GM21737 (cell line): ENCODE data around the gene RBP4.

Source experiments
- ATAC-seq: cut with Tn5 transposase; IDR thresholded peaks from one replicate; pipeline ENCODE4 v1.9.1; 2021; ENCODE audit warnings: mild to moderate bottlenecking, moderate library complexity; ENCODE audit not compliant: unreplicated experiment

Gene RBP4

DNA sequence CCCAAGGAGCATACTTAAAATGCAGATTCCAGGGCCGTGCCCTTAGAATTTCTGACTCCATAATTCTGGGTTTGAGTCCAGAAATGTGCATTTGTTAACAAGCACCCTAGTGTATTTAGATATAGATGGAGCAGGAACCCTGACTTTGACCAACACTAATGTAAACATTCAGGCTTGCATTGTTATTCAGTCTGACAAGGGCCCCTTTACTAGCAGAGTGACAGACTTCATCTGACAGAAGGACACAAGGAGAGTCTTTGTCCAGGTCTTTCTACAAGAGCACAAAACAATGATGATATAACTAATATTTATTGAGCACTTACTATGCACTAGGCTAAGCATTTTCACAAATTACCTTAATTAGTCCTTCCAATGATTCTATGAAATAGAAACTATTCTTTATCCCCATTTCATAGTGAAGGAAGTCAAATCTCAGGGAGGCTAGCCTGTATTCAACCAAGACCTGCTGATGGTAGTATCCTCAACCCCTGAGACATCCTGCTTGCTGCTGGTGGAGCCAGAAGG, 3.9 kb downstream of the RBP4 start:
- no peak for ATAC-seq

DNA sequence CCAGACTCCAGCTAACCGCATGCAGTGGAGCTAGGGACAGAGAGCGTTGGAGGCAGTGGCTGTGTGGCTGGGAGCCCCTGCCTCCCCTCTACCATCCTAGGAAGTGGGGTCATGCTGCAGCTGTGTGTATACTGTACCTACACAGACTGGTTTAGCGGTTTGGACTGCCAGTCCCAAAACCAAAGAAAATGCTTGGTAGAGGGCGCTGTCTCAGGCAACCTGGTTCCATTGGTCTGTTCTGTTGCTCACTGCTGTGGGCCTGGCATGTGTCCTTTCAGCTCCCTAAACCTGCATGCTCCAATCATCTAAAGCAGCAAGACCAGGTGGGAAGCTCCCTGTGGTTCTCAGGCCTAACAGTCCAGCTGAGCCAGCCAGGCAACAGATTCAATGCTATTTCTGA, 4.5 kb downstream of the RBP4 start:
- ATAC-seq = no peak

DNA sequence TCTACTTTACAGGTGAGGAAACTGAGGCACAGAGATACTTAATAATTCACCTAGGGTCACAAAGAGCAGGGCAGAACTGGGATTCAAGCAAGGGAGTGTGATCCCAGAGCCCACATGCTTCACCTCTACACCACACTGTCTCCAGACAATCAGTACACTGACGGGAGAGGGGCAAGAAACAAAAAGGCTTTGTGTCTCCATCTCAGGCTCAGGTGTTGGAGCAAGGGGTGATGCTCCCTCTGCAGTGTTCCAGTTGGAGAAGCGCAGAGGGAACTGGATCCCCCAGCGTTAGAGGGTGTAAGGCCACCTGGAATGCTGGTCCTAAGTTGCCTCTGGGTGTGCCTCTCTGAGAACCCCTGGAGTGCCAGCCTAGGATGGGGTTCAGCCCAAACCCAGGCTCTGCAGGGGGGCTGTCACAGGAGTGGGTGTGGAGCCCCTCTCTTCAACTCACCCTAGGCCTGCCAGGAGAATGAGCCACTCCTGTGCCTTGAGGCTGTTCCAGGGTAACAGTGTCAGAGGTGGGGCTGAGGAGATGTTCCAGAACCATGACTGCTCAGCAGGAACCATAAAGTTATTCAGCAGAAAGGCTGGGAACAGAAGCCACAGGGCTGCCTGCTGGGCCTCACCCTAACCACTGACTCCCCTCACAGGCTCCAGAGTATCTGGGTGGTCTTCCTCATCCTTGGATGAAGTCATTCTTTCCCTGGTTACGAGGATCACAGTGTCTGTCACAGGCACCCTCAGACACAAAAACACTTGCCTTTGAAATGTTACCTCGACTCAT, 5.5 kb downstream of the RBP4 start:
- ATAC-seq = no peak

DNA sequence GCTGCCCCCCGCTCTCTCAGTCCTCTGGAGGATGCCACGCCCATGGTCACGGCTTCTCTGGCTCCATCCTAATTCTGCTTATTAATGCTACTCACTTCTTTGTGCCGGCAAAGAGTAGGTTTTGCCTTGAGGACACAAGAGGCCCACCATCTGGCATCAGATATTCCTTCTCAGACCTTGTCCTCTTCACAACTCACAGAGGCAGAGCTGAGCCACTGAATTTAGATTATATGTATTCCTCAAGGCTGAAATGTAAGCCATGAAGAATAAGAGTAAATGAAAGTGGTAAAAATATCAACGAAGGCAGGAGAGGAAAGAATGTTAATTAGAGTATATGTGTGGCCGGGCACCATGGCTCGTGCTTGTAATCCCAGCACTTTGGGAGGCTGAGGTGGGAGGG, 6.5 kb downstream of the RBP4 start:
- ATAC-seq = no peak

DNA sequence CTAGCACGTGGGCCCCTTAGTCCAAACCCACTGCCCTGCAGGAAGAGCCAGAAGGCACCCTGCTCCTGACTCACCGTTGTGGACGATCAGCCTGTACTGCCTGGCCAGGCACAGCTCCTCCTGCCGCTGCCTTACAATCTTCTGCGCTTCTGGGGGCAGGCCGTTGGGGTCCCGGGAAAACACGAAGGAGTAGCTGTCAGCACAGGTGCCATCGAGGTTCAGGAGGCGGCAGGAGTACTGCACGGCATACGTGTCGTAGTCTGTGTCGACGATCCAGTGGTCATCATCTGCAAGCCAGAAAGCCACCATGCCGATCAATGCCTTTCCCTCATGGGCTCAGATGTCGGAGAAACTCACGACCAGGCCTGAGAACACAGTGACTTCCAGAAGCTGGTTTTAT, 7.3 kb downstream of the RBP4 start:
- no peak for ATAC-seq

DNA sequence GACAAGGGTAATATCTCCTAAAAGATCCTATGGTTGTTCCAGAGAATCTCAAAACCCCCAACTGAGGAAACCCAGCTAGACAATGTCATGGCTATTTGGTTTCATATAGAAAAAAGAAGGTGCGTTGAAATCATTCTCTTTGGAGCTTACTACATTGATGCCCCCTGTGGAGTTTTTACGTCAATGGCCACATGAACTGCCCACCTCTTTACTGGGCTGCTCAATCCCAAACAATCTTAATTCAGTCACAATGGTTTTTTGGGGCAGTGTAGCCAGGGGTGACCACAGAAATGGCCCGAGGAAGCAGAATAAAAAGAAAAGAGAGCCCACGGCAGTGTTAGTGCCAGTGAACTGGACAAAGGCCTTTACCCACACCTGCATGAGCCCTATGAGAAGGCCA, 7.8 kb downstream of the RBP4 start:
- ATAC-seq = no peak

DNA sequence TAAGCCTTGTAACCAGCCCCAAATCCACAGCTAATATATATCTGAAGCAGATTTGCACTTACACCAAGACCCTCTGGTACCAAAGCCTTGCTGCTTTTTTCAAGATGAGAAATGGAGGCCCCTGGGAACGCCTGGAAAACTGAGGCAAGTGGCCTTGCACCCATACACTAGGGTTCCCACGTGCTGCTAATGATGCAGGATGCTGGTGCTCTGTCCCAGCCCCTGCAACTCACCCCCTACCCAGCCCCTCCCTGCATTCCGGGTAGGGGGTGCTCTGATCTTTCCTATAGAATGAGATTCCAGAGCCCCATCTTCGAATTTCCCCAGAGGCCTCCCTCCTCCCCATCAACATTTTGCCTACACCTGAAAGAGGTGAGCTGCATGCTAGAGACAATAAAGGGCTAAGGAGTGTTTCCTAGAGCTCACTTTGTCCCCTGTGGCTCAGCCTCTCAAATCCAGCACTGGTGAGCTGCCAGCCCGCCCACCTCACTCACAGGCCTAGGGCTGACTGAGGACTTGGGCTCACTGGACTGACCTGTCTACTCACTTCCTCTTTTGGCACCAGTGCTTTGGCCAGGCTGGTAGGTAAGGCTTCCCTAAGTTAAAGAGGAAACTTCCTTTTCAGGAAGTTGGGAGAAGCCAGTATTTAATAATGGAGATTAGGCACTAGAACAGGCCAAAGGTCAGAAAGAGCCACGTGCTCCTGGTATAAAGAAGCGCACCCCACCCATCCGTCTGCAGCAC, 9.8 kb downstream of the RBP4 start:
- ATAC-seq = no peak

DNA sequence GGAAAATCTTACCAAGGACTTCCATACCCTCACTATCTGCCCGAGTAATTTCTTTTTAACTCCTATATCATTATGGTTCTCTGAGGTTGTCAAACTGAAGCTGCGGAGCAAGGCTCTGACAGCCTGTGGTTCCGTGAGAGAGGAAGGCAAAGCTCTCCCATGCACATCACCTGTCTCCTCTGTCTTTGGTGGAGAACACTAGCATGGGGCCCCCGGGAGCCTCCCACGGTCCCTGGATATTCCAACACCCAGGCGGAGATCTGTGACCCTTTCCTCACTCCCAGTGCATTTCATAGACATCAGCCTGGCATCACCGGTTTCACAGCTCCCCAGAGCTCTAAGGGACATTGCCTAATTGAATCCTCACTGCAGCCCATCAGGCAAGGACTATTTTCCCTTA, 10.4 kb downstream of the RBP4 start:
- ATAC-seq = no peak

DNA sequence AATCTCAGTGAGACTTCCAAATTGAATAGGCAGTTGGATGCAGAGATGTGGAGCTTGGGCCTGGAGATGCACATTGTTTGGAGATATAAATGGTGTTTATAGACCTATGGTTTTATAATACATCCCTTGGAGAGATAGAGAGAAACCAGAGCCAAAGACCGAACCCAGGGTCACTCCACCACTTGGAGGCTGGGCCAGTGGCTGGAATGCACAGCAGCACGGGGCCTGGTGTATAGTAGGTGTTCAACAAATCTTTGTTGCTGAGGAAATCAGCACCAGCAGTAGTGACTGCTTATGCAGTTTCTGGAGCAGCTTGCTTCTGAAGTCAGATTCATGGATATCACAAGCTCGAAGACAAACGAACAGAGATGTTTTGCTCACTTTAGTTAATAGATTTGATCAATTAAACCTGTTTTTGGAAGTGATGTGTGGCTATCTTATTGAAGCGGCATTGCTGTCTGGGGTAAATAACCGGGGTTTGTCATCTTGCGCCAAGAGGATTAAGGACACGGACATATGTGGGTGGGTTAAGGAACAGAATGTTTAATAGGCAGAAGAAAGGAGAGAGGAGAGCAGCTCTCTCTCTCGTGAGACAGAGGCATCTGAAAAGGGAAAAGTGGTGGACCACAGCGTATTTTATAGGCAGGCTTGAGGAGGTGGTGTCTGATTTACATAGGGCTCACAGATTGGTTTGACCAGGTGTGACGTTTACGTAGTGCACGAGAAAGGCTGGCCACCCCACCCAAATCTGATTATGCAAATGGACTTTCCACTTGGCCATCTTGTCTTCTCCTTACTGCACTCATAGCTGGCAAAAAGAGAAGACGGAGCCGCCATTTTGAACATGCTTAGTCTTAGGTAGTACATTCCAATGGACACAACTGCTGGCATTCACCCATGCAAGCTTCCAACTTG, 11.1 kb downstream of the RBP4 start:
- ATAC-seq = no peak

DNA sequence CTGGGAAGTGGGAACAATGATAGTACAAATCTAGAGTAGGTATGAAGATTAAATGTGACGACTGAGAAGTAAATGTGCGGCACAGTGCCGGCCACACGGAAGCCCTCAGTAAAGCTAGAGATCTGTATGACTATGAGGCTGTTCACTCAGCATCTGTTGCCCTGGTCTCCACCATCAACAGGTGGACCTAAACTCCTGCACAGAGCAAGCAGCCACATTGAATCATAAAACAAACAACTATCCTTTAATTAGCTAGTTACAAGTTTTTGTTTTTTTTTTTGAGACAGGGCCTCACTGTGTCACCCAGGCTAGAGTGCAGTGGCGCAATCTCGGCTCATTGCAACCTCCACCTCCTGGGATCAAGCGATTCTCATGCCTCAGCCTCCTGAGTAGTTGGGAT, 16.6 kb downstream of the RBP4 start:
- ATAC-seq = no peak

DNA sequence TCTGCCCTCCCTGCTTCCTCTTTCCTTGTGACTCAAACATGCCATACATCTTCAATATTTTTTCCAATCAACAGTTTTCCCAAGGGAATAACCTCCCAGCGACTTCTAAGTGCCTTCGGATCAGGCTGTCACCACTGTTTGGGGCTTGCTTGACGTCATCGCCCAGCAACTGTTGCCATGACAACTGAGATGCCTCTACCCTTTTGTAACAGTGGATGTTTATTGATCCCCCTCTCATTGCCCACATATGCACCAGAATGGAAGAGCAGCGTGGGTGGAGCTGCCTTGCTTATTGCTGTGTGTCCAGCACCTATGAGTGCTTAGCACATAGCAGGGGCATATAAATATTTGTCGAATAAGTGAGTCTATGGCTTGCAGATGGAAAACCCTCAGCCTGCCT, 20.2 kb downstream of the RBP4 start:
- no peak for ATAC-seq

DNA sequence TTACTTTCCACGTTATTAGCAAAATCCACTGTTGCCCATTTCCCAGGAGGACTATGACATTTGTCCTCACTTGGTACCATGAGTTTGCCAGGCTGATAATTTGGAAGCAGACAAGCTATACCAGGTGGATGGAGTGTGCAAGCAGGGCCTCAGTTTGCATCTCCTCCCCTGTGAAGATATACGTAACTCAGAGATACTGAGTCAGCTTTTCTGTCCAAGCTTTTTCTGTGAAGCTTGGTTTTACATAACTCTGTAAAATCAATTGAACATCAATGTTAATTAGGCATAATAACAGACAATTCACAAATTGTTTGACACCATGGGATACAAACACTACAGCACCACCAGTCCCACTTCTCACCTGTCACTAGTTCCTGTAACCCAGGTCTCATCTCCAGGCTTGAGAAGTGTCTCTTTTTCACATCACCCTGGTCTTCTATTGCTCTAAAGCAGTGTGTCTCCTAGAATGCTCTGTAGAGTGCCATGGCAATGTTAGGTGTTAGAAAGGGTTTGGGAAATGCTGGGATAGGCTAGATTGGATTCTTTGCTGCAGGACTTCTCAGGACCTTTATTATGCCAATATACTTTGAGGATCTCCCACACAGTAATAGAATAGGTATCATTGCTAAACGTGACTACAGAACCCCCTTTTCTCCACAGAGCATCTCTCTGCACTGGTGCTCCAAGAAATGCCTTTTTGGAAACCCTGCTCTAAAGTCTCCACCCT, 20.9 kb downstream of the RBP4 start:
- ATAC-seq = no peak

DNA sequence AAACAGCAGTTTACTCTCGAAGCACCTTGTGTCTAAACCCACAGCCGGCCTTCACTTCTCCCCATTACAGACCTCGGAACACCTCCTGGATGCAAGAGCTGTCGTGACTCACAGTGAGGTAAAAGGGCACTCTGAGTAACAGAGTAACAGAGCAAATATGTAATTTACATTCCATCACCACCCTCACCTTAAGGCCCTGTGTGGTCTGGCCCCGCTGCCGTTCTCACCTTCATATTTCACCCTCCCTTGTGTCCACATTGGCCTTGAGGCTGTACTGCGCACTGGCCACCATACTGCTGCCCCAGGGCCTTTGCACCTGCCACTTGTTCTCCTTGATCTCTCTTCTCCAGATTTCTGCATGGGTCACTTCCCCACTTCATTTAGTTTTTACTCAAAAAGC, 21.9 kb downstream of the RBP4 start:
- ATAC-seq = no peak

DNA sequence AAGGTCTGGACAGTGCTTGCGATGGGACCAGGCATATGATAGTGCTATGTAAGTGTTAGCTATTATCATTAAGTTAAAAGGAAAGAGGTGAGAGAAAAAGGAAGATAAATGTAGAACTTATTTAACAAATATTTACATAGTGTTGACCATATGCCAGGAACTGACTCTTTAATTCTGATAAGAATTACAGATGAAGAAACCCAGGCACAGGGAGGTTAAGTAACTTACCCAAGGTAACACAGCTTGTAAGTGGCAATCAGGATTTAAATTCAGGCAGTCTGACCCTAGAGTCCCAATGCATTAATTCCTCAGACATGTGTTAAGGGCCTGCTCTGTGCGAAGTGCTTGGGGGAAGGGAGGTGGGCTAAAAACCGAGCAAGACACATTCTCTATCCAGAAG, 23.5 kb downstream of the RBP4 start:
- no peak for ATAC-seq

DNA sequence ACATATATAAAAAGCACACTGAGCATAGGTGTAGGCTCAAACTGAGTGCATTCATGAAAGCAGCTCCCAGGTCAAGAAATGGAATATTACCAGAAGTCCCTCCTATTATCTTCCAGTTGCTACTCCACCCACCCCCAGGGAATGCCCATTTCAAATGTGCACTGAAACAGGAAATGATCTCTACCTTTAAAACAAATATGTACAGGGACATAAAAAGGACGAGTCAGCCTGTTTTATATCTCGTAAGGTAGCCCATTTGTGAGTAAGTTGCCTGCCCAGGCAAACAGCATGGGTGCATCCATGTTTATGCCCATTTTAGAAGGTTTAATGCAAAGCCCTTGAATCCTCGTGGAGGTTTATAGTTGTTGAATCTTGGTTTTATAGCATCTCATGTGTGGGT, 24.1 kb downstream of the RBP4 start:
- no peak for ATAC-seq

DNA sequence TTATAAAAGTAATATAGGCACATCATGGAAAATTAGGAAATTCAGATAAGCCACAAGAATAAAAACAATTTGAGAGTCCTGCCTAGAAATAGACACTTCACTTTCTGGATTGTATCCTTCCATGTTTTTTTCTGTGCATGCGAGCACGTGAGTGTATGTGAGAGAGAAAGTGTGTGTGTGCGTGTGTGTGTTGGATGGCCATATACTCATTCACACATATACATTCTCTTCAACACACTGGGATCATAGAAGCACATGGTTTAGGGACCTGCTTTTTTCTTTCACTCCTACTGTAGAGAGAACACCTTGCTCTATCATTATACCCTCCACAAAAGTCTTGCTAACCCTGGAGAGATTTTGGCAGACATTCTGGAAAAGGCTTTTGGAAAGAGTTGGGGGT, 27.1 kb downstream of the RBP4 start:
- no peak for ATAC-seq

DNA sequence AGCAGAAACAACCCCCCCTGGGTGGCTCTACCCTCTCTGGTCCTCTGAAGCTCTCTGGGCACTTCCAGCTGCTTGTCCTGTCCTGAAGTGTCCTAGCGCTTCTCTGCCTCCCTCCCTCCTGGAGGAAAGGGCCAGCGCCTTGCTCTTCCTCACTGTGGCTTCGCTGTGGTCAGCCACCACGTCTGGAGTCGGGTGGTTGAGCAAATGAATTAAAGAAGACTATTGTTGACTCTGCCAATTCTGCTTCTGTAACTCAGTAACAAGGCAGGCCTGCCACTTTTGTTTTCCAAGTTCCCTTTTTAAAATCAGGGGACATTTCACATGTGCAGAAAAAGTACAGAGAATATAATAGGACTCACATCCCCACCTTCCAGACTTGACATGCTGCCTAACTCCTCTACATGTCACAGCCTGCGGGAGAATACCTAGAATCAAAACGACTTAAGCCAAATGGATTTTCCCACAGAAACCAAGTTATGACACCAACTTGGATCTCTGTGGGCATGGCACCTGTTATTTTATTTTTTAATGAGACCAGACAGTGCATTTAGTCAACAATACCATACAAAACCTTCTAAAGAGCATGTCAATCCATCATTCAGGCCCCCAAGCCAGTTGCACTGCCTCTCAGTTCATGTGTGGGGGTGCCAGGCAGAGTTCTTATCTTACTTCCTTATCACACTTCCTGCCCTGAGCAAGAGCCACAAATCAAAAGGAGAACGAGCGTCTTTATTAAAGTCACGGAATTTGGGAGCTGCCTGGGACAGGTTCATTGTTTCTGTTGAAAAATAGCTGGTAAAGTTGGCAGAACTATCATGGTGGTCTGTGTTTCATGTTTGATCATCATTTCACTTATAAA, 27.8 kb downstream of the RBP4 start:
- ATAC-seq = no peak

DNA sequence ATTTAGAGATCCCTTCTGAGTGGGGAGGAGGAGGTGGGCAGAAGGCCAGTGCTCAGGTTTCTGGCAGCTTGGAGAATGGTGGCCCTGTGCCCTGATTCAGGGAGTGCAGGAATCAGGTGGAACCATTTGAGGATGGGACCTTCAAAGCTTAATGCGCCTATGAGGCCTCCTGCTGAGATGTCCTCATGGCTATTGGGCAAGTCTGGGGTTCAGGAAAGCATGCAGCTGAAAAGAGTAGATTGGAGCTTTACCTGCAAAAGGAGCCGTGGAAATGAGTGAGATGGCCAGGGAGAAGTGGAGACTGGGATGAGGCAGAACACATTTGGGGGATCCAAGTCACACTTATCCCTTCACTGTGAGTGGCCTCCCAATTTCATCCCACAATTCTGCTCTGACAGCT, 28.4 kb downstream of the RBP4 start:
- no peak for ATAC-seq

DNA sequence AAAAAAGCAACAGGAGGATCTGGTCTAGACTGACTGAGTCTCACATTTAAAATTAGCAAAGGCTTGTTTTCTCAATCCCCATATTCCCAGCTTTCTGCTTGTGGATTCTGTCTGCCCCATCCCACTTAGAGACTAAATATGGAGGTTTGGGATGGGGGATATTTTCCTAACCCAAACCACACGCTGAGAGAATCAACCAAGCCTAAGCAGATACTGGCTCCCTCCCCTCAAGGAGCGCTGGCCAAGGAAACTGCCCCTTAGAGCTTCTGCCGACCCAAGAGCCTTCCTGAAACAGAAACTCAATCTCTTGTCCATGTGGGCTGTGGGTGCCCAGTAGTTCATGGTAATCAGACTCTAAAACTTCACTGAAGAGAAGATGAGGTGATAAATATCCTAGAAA, 30.7 kb downstream of the RBP4 start:
- ATAC-seq = no peak

DNA sequence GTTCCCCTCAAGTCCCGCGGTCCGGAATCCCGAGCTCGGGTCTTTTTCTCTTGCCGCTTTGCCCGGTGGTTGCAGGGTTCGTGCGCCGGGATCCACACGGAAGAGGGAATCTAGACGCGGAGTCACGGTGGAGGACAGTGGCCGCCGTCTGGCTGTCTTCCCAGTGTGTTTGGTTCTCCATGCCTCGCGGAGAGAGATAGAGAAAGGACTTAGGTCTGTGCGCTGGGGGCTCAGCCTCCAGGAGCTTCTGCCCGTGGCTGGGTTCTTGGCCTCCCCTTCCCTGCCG, 33.0 kb downstream of the RBP4 start:
- ATAC-seq = no peak
